Nucleus accumbens (tissue), 56 donors: ENCODE results near the gene SUGCT.

Source experiments
- DNase-seq, 56 donors: peaks; one replicate each; lab custom pipeline; 2025; lab: John Stamatoyannopoulos, UW

SUGCT gene

DNA sequence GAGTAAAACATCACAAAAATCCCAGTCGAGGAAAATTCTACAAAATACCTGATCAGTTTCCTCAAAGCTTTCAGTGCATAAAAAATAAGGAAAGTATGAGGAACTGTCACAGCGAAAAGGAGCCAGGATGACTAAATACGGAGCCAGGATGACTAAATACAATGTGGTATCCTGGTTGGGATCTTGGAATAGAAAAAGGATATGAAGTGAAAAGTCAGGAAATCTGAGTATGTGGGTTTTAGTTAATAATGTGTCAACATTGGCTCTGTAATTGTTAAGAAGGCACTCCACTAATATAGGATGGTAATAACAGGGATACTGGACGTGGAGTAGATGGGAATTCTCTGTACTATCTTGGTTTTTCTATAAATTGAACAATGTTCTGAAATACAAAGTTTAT lies 175.5 kb downstream of the SUGCT start:
- no peak for DNase-seq

DNA sequence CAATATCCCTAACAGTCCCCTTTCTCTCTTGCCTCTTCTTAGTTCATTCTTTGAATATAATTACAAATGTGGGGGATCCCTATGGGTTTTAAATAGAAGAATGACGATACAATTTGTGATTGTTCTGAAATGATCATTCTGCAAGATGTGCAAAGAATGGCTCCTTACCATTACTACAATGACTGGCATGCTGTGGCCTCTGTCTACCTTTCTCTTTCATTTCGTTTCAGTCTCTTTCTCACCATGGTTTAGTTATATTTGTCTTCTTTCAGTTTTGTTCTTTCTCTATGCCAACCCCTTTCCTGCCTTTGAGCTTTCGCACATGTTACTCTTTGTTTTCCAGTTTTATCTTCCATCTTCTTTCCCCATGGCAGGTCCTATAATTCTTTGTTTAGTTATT lies 176.5 kb downstream of the SUGCT start:
- no peak for DNase-seq

DNA sequence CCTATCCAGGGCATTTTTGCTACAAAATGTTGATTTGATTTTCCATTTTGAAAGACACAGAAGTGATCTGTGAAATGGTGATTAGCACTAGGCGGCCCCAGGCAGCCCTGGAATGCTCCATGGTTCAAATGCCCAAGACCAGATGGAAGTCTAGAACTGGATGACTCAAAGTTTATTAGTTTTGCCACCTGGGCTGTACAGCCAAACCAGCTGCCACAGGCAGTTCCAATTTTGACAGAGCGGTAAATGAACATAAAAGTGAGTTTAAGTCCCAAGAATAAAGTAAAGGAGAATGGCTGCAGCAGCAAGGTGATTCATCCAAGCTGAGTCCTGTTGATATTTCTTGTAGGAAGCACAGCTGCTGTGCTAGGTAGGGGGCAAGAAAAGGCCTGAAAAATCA lies 180.5 kb downstream of the SUGCT start:
- no peak for DNase-seq

DNA sequence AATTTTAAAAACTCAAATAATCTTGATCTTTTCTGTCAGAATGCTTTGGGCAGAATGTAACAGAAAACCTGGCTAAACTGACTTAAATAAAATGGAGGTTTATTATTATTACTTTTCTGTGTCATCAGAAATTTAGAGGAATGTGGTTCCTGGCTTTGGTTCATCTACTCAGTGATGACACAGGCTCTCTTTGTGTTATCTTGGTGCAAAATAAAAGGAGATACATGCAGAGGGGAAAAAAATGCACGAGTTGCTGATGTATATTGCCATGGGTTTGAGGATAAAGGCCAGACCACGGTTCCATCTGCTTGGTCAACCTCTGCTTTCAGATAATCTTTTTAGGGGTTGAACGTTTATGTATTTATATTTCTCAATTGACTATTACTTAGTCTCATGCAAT lies 181.4 kb downstream of the SUGCT start:
- no peak for DNase-seq

GRCh38 chr7:40324914-40325313 lies 190.1 kb downstream of the SUGCT start:
- DNase-seq, result no peak

GRCh38 chr7:40327113-40327512 lies 192.3 kb downstream of the SUGCT start:
- DNase-seq, result no peak

- no peak for DNase-seq
Measured at GRCh38 chr7:40327873-40328272, 193.1 kb downstream of the SUGCT start.

DNA sequence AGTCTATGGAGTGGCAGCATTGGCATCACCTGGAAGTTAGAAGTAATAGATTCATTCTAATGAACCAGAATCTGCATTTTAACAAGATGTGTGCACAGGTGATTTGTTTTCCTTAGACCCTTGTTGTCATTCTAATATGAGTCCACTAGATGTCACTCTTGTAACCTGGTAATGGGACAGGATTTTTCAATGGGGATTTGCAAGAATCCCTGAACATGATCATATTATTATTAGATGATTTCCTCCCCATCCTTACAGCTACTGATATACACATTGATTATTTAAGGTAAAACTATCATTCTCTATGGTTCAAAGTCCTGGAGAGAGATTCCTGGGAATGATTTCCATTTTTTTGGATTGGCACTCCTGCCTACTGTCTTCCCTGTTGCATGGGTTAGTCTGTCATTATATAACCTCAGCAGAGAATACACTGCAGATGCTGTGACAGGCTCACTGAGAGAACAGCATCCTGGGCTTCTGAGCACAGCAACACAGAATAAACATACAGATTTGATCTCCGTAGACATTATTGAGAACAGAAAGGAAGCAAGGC lies 194.9 kb downstream of the SUGCT start:
- DNase-seq, result peak in 11 of 56 donors; percentile 0 to 24 (median 3)

GRCh38 chr7:40330408-40330807 lies 195.6 kb downstream of the SUGCT start:
- DNase-seq, result no peak

DNA sequence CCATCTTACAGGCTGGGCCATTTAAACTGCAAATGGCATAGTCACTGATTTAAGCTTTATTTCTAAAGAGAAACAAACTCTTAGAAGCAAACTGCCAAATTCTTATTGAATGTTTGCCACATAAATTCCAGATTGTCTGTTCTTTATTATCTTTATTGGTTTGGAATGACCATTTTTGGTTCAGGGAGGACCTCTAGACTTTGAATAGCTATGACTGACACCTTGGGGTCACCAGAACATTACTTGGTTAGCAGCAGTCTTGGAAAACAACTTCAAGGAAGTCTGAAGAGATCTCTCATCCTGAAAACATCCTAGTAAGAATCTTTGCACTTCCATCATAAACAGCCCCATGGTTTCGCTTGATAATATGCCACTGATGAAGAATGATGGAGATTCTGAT lies 197.1 kb downstream of the SUGCT start:
- DNase-seq, result no peak

GRCh38 chr7:40332516-40332915 lies 197.7 kb downstream of the SUGCT start:
- DNase-seq, result no peak

- no peak for DNase-seq
Measured at GRCh38 chr7:40341836-40342235, 207.0 kb downstream of the SUGCT start.

- DNase-seq, result no peak
Measured at GRCh38 chr7:40346554-40346953, 211.7 kb downstream of the SUGCT start.

GRCh38 chr7:40348126-40348728 lies 213.4 kb downstream of the SUGCT start:
- no peak for DNase-seq

DNA sequence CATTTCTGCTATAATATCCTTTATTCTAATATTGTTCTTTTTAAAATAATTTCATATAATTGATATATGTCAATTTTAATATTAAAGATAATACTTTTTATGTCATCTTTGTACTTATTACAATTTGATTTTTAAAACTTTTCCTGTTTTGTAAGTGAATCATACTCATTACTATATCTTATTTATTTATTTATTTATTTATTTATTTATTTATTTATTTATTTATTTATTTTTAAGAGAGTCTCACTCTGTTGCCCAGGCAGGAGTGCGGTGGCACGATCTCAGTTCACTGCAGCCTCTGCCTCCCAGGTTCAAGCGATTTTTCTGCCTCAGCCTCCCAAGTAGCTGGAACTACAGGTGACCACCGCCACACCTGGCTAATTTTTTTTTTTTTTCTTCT lies 215.3 kb downstream of the SUGCT start:
- DNase-seq, result no peak

GRCh38 chr7:40354711-40355110 lies 219.9 kb downstream of the SUGCT start:
- DNase-seq, result no peak

DNA sequence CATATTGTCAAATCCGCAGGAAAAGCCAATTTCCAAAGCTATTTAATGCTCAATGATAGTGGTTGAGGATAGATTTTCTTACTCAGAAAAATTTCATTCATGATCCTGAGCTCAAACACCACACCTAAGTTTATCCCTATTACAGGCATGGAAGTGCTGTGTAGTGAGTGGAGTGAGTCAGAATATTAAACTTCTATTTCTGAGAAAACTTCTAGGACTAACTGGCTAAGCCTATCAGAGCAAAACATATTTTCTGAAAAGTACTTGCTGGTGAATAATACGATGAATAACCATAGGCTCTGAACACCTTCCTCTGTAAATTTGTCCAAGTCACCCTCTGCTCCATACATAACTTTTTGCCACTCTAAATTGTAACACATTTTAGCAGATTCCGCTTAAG lies 221.5 kb downstream of the SUGCT start:
- no peak for DNase-seq

- no peak for DNase-seq
Measured at GRCh38 chr7:40356871-40357709, 222.3 kb downstream of the SUGCT start.

DNA sequence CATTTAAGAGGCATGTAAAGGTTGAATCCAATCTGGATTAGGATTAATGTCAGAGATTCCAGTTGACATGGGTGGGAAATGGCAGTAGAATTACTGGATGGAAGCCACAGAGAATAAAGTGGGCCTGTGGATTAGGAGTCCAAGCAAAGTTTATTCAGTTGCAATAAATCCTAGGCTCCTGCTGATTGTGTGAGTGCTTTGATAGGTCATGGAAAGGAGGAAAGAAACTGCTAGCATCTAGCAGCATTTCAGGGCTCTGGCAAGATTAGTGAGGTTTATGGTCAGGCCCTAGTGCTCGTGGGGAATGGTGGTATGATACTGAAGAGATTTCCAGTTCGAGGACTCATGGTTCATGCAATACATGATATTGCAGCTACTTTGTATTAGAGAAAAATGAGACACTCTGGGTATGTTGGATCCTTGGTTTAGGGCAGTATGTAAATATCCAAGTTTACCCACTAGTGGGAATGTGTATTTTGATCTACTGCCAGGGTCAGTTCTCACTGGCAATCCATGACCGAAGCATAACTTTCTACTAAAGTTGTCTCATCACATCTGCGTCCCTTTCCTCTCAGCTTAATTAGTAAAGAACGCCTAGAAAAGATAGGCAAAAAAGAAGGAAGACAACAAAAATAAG lies 235.0 kb downstream of the SUGCT start:
- no peak for DNase-seq

DNA sequence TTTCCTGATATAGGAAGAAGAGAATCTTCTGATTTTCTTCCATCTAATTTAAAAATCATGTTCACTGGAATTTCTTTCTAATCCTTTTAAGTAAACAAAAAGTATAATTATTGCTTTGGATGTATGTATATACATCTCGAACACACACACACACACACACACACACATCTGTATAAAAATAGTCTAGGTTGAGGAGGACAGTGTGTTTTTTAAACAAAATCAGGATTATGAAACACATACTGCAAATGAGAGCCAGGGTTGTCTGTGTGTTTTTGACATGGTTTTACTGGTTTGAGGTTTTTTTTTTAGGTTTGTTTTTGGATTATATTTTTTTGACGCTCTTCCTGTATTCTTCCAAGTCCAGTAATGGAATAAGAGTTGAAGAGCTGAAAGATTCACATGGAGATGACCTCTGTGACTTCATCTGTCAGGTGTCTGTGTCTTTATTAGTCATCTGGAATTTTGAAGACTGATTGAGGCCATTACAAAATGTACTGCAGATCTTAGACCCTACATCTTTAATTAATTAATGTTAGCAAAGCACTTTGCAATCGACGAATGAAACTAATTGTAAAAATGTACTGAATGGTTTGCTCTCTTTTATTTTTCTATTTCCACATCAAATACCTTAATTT lies 237.1 kb downstream of the SUGCT start:
- DNase-seq, result no peak

DNA sequence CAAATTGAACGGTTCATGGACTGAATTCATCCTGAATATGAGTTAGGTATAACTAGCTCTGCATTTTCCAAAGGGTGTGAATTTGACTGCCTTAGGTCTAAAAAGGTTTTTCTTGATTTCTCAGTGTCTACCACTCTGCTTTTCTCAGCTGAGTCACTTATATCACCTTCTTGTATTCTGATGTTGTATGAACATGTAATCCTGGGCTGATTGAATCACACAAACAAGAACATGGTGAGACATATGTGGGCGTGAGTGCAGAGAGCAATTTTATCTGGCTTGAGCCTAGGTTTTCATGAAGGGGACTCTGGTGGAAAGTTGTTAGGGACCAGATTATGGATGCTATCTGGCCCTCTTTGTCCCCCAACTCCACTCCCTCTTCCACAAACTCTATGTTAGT lies 239.8 kb downstream of the SUGCT start:
- DNase-seq, result no peak
